ENCODE data around the gene FCER1G. TPM values are rescaled to one million over a fixed set of nuclear protein-coding genes. Genes with fewer than 3 reads are reported as not detected.

FCER1G gene
- total and polyA plus RNA-seq, 9 of the 15 experiments (the other 6 are each of a cell fraction or from before 2014, with no cell fraction given) = 0.15 to 0.69 (median 0.31) TPM; not detected in 2

DNA sequence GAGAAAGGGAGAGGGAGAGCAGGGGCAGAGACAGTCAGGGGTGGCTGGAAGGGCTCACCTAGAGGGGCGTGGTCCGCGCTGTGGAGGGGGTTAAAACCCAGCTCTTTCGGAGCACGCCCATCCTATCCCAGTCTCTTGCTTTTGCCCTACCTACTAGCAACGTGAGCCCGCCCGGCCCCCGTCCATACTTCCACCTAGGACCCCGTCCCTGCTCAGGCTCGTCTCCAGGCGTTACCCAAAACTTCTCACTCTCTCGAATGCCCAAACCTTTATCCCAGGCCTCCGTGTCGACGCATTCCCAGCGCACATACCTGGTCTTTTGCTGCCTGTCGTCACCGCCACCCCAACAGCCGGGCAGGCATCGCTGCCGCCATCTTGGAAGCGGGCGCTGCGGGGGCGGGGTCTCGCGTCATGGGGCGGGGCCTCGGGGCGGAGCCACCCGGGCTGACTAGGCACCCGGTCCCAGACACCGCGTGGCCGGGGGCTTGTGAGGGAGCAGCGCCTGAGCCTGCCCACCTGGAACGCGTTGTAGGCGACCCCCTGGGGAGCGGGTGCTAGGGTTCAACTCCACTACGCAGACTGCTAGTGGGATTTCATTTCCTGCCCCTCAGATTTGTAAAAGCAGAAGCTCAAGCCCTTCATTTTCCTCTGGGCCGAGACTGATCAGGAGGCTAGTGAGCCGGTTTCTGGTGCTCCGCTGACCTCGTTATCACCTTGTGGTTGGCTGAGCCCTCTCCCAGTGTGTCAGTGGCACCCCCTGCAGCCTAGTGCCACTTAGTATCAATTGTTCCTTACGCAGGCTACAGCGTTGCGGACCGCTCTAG lies 37.8 kb upstream of the FCER1G start, which contains the start of gene B4GALT3 (continued):
- TF ChIP-seq, protein P1, sequence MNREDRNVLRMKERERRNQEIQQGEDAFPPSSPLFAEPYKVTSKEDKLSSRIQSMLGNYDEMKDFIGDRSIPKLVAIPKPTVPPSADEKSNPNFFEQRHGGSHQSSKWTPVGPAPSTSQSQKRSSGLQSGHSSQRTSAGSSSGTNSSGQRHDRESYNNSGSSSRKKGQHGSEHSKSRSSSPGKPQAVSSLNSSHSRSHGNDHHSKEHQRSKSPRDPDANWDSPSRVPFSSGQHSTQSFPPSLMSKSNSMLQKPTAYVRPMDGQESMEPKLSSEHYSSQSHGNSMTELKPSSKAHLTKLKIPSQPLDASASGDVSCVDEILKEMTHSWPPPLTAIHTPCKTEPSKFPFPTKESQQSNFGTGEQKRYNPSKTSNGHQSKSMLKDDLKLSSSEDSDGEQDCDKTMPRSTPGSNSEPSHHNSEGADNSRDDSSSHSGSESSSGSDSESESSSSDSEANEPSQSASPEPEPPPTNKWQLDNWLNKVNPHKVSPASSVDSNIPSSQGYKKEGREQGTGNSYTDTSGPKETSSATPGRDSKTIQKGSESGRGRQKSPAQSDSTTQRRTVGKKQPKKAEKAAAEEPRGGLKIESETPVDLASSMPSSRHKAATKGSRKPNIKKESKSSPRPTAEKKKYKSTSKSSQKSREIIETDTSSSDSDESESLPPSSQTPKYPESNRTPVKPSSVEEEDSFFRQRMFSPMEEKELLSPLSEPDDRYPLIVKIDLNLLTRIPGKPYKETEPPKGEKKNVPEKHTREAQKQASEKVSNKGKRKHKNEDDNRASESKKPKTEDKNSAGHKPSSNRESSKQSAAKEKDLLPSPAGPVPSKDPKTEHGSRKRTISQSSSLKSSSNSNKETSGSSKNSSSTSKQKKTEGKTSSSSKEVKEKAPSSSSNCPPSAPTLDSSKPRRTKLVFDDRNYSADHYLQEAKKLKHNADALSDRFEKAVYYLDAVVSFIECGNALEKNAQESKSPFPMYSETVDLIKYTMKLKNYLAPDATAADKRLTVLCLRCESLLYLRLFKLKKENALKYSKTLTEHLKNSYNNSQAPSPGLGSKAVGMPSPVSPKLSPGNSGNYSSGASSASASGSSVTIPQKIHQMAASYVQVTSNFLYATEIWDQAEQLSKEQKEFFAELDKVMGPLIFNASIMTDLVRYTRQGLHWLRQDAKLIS (CRISPR knock-in tag; IDR thresholded peaks at IDR 0.05) = peak; percentile 63
- no peak for TF ChIP-seq ZNF561 (CRISPR knock-in tag; conservative IDR thresholded peaks at IDR 0.05)
- TF ChIP-seq PPARD (CRISPR knock-in tag; IDR thresholded peaks at IDR 0.05) = no peak
- 0 out of 2 replicates have a peak, but pooled peaks have one; percentile 32 for TF ChIP-seq ZNF584 (CRISPR knock-in tag; IDR thresholded peaks at IDR 0.05; ENCODE audit: low read depth)
- TF ChIP-seq ZNF695 (CRISPR knock-in tag; IDR thresholded peaks at IDR 0.05) = no peak
- no peak for TF ChIP-seq NFIX (CRISPR knock-in tag; IDR thresholded peaks at IDR 0.05; ENCODE audit: low read depth)
- TF ChIP-seq, protein P2, sequence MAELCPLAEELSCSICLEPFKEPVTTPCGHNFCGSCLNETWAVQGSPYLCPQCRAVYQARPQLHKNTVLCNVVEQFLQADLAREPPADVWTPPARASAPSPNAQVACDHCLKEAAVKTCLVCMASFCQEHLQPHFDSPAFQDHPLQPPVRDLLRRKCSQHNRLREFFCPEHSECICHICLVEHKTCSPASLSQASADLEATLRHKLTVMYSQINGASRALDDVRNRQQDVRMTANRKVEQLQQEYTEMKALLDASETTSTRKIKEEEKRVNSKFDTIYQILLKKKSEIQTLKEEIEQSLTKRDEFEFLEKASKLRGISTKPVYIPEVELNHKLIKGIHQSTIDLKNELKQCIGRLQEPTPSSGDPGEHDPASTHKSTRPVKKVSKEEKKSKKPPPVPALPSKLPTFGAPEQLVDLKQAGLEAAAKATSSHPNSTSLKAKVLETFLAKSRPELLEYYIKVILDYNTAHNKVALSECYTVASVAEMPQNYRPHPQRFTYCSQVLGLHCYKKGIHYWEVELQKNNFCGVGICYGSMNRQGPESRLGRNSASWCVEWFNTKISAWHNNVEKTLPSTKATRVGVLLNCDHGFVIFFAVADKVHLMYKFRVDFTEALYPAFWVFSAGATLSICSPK (IDR thresholded peaks at IDR 0.05; ENCODE audit: borderline replicate concordance) = no peak
- TF ChIP-seq, protein P3, sequence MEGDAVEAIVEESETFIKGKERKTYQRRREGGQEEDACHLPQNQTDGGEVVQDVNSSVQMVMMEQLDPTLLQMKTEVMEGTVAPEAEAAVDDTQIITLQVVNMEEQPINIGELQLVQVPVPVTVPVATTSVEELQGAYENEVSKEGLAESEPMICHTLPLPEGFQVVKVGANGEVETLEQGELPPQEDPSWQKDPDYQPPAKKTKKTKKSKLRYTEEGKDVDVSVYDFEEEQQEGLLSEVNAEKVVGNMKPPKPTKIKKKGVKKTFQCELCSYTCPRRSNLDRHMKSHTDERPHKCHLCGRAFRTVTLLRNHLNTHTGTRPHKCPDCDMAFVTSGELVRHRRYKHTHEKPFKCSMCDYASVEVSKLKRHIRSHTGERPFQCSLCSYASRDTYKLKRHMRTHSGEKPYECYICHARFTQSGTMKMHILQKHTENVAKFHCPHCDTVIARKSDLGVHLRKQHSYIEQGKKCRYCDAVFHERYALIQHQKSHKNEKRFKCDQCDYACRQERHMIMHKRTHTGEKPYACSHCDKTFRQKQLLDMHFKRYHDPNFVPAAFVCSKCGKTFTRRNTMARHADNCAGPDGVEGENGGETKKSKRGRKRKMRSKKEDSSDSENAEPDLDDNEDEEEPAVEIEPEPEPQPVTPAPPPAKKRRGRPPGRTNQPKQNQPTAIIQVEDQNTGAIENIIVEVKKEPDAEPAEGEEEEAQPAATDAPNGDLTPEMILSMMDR (IDR thresholded peaks at IDR 0.05 in 2 of 3, conservative IDR thresholded peaks at IDR 0.05 in 1 of 3; ENCODE audit: insufficient read depth in 2 of 3, low read depth in 1 of 3, low read length in 3 of 3) = peak; percentile 81 to 87 (median 82)
- no peak for TF ChIP-seq CBFA2T2 (conservative IDR thresholded peaks at IDR 0.05)
- TF ChIP-seq MCM2 (IDR thresholded peaks at IDR 0.05; ENCODE audit: low read depth) = no peak
- TF ChIP-seq ESRRA (IDR thresholded peaks at IDR 0.05; ENCODE audit: borderline replicate concordance, low read depth) = peak; percentile 98
- TF ChIP-seq SNIP1 (IDR thresholded peaks at IDR 0.05; ENCODE audit: low read depth) = no peak
- 0 out of 2 replicates have a peak, but pooled peaks have one; percentile 9 for TF ChIP-seq NR2F6 (CRISPR knock-in tag; IDR thresholded peaks at IDR 0.05)
- TF ChIP-seq ZNF707 (CRISPR knock-in tag; conservative IDR thresholded peaks at IDR 0.05) = no peak
- TF ChIP-seq ZNF224 (CRISPR knock-in tag; IDR thresholded peaks at IDR 0.05) = no peak
- TF ChIP-seq CTBP1 (IDR thresholded peaks at IDR 0.05; ENCODE audit: borderline replicate concordance) = peak; percentile 80
- TF ChIP-seq, protein P4, sequence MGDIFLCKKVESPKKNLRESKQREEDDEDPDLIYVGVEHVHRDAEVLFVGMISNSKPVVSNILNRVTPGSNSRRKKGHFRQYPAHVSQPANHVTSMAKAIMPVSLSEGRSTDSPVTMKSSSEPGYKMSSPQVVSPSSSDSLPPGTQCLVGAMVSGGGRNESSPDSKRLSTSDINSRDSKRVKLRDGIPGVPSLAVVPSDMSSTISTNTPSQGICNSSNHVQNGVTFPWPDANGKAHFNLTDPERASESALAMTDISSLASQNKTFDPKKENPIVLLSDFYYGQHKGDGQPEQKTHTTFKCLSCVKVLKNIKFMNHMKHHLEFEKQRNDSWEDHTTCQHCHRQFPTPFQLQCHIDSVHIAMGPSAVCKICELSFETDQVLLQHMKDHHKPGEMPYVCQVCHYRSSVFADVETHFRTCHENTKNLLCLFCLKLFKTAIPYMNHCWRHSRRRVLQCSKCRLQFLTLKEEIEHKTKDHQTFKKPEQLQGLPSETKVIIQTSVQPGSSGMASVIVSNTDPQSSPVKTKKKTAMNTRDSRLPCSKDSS (IDR thresholded peaks at IDR 0.05; ENCODE audit: low read depth, partially characterized antibody) = no peak
- TF ChIP-seq ZC3H8 (IDR thresholded peaks at IDR 0.05) = no peak
- TF ChIP-seq ZNF232 (CRISPR knock-in tag; IDR thresholded peaks at IDR 0.05) = no peak
